Measurements from ENCODE around the gene INSIG1.

Gene INSIG1

GRCh38 chr7:155286686-155287085, 11.0 kb upstream of the INSIG1 start:
- no peak for DNase-seq

- DNase-seq: peak; percentile 46
Measured at GRCh38 chr7:155287284-155287935, 10.3 kb upstream of the INSIG1 start.

GRCh38 chr7:155288055-155288454, 9.6 kb upstream of the INSIG1 start:
- no peak for DNase-seq

DNA sequence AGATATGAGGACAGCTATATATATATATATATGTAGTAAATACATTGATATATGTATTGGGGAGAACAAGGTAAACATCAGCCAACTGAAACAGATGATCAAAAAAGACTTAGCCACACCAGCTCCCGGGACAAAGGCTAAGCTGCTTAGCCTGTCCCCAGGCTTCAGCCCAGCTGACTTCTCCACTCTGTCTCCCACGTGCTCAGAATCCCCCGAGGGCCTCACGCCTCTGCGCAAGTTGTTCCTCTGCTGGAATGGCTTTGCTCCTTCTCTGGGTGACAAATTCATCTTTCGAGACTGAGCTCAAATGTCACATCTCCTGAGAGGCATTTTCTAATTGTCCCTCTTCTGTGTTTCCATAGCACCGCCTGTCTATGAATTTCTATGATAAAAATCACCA, 8.6 kb upstream of the INSIG1 start:
- no peak for DNase-seq

DNA sequence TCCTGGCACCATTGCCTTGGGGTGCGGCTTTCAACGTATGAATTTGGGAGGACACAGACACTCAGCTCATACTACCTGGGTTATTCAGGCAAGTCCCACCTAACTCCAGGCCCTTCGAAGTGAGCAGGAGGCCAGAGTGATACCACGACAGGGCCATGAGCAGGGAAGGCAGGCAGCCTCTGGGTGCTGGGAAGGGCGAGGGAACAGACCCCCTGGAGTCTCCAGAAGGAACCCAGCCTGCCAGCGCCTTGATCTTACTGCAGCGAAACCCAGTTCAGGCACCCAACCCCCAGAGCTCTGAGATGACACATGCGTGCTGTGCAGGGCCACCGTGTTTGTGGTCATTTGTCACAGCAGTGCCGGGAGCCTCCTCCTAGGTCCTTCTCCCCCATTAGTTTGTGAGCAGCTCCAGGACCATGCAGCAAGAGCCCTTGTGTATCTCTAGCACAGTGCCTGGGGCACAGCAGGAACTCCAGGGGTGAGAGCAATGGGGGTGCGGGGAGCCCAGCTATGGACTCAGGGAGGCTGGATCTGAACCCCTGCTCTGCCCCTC, 7.7 kb upstream of the INSIG1 start:
- DNase-seq: no peak

DNA sequence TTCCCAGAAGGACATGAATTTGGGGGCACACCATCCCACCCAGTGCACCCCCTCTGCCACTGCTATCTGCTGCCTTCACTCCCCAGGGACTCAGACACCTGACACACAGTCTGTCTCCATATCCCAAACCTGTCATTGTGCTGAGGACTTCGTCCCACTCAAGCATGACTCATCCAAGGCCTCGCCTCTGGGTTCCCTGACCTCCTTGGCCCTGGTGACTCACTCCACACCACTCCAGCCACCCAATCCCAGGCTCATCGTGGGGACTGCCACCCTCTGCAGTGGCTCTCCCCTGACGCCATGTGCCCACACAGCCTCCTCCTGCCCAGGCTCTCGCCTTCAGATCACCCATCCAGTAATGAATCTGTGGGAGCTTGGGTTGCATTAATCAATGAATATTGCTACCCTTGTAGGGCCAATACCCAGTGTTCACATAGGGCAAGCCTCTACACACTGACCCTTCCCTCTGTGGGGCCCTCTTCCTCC, 6.6 kb upstream of the INSIG1 start:
- peak; percentile 48 for DNase-seq

DNA sequence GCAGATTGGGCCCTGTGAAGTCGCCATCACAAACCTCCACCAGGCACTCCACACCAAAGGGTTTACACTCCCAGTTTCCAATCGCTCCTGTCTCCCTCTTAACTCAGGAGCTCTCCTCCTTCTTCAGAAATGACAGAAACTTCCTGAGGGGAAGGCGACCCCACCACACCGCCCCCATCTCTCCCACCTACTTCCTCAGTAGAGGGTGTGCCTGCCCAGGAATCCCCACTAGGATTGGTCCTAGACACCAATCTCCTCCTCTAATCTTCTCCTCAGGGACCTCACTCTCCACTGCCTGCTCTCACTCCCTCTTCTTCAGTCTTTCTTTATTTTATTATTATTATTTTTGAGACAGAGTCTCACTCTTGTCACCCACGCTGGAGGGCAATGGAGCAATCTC, 5.9 kb upstream of the INSIG1 start:
- DNase-seq: no peak

DNA sequence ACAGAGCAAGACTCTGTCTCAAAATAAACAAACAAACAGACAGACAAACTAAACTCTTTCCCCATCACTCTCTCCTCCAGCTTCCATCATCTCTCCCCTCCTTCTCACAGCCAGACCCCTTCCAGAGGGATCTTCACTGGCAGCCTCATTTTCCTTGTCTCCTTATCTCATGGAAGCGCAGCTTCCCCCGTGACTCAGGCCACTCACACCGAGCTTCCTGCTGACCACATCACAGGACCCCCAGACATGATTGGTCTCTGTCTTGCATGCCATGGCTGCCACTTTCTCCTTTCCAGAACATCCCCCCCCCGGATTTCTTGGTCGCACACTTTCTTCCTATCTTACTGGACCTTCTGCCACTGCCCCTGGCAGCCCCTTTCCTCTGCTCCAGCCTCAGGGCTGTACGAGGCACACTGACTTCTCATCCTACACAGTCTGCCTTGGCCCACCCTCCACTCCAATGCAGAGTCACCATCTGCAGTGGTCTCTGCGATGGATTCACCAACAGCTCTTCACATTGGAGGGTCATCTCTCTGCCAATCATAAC, 4.9 kb upstream of the INSIG1 start:
- peak; percentile 30 for DNase-seq

DNA sequence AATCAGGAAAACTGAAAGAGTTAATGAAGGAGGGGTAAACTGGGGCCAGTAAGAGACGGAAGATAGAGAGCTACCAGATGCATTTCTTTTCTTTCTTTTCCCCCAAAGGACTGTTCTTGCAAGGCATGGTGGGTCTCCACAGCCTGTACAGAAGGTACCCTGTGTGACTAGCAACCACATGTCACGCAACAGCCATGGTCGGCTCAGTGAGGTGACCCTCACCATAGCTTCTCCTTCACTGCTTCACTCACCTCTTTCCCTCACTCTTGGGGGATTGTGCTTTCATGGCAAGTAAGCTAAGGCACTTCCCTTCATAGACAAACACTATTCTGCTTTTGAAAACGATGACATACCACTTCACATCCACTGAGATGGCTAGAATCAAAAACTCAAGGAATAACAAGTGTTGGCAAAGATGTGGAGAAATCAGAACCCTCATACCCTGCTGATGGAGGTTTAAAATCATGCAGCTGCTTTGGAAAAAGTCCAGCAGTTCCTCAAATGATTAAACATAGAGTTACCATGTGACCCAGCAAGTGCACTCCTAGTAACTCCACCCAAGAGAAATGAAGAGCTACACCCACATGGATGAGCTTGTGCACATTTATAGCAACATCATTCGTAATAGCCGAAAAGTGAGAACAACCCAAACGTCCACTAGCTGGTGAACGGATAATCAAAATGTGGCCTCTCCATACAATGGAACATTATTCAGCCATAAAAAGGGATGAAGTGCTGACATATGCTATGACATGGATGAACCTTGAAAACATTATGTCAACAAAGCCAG, 3.8 kb upstream of the INSIG1 start:
- DNase-seq: peak; percentile 52

DNA sequence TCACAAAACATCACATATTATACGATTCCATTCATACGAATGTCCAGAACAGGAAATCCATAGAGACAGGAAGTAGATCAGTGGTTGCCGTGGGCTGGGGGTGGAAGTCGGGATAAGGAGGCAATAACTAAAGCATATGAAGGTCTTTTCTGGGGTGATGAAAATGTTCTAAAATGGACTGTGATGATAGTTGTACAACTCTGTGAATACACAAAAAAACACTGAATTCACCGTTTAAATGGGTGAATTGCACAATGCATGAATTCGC, 3.2 kb upstream of the INSIG1 start:
- no peak for DNase-seq

GRCh38 chr7:155295511-155295910, 2.2 kb upstream of the INSIG1 start:
- DNase-seq: no peak

- DNase-seq: no peak
Measured at GRCh38 chr7:155296006-155296787, 1.5 kb upstream of the INSIG1 start.

DNA sequence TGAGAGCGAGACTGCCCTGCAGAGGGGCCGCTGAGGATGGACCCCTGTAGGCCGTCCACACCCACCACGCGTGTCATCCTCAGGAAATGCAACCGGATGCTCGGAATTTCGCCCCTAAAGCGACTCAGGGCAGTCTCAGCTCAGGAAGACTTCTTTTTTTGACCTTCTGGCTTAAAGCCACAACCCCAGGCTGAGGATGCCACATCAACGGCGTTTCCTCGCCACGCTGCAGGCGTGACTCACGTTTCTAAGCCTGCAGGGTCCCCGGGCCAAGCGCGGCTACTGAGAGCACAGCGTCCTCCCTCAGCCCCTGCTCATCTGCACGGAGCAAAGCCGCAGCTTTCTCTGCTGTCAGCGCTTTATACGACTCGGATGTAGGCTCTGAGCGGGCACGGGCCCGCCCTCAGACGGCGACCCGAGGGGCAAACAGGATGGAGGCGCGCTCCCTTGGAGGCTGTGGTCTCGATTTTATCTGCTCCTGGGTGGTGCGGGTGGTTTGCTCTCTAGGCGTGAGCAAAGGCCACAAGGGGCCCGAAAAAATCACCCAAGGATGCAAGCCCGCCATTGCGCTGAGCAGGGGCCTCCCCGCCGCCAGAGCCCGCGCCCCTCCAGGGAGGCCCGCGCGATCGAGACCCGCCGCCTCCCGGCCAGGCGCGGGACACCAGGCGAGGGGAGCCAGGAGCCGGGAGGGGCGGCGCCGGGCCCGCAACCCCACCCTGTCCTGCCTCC, 726 bp upstream of the INSIG1 start:
- peak; percentile 93 for DNase-seq

GRCh38 chr7:155298288-155298833, 683 bp downstream of the INSIG1 start:
- no peak for DNase-seq

DNA sequence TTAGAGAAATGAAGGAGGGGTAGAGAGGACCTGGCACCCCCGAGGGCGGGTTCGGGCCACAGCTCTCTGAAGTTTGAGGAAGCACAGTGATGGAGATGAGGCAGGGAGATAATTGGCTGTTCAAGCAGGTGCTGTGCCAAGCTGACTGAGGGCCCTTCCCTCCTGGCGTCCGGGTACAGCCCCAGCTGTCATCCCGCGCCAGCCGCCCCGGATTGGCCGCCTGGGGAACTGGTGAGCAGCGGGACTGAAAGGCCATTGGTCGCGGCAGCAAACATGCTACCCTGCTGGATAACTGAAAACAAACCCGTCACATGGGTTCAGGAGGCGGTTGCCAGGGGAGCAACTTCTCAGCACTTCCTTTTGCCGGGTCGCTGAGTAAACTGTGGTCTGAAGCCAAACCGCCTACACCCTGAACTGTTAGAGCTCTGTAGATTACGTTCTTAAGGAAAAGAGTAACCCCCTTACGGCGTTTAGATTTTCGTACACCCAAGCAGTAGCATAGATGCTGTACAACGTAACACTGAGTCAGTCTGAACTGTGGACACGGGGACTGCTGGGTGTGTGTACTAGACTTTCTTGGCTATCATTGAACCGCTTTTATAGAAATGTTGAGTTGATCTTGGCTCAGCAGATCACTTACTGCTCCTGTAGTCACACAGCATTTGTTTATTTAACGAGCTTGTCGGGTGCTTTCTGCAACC, 1.3 kb downstream of the INSIG1 start:
- DNase-seq: peak; percentile 98

DNA sequence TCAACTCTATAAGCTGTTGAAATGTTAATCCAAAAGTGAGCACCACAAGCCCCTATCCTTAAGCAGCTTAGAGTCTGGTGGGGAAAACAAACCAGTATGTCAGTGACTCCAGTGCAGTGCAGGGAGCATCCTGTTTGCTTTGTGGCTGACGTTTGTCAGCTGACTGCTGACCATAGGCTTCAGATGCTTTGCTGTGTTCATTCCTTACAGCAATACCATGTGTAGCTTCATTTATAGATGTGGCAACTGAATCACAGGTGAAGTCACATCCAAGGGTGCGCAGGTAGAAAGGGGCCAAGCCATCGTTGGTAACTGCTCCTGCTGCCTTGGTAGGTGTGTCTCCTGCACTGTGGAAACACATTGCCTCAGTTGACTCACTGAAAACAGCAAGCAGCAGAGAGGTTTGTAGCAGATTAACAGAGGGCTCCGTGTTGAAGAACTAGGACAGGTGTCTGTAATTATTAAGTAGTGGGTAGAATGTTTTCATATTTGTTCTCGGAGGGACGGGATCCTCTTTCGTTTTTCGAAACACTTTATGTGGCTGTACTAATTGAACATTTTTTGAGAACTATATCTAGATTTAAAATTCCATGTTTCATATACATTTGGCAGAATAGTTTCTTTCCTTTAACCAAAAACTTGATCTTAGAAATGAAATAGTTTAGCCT, 2.0 kb downstream of the INSIG1 start:
- DNase-seq: peak; percentile 40

DNA sequence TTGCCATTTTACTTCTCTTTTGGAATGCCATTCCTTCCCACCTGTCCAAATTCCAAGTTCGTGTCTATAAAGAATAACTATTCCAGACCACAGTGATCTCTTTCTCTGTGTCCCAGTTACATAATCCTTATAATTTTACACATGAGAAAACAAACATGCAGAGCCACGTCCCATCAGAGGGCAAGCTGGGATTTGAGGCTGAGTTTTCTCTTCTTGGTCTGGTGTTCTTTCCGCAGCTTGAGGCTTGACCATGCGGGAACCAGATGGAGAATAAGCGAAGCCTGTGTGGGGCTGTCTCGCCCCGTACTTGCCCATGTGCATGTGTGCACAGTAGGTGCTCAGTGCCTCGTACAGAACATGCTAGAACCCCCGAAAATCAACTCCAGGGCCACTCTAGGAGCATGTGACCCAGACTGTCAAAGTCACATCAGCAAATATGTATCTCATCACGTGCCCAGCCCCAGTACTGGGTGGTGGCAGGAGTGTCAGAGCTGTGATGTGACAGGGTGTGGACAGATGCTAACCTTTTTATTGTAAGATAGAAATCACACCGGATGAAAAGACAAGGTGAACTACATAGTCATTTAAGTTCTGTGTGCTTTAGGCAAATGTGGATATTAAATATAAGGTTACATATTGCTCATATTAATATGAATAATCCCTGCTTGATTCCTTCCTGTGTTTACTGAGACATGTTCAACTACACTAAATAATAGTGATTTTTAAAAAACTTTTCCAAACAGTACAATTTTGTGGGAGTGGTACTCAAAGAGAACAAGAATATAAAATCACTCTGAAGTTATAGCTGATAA, 3.2 kb downstream of the INSIG1 start:
- peak; percentile 44 for DNase-seq

DNA sequence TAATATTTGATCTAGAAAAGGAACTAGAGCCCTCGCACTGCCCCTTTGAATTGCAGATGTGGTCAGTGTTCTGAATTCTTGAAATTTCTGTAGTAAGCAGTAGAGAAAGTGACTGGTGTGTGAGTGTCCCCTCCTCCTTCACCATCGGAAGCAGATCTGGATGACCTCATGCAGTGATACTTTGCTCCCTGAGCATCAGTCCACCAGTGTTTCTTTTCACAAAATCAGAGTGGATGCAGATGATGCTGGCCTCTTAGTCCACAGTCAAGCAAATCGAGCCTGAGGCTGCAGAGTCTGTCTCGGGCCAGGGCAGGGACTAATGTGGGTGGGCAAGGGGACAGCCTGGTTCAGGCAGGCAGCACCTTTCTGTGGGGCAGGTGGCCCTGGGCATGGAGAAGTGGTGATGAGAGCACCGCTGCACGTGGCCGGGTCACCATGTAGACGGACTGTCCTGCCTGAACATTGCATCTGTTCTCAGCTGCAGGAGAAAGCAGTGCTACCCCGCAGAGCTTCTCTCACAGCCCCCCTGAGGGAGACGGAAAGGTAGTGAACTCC, 5.4 kb downstream of the INSIG1 start:
- no peak for DNase-seq

GRCh38 chr7:155303897-155304296, 6.2 kb downstream of the INSIG1 start:
- DNase-seq: no peak

All from hematopoietic multipotent progenitor cell treated with erythropoietin and hydrocortisone succinate and interleukin-3 and kit ligand, for 4 days (in vitro differentiated cells).